AG04450 (cell line): ENCODE data around the gene NOBOX. TPM values are rescaled to one million over a fixed set of nuclear protein-coding genes. Genes with fewer than 3 reads are reported as not detected.

Source experiments
- CTCF ChIA-PET: fragments of 300-600, 350-600 bp; formaldehyde crosslinking; extraction: SDS; loops from one replicate; lab custom pipeline; 2022; ENCODE audit warnings: antibody characterized with exemption, inconsistent platforms; lab: Charles Lee
- POLR2A ChIA-PET: fragments of 350-600 bp; formaldehyde crosslinking; extraction: SDS; loops from one replicate; lab custom pipeline; 2021; ENCODE audit warnings: antibody characterized with exemption, inconsistent platforms; lab: Yijun Ruan, JAX
- DNase-seq: peaks from one replicate; pipeline ENCODE4 v3.0.0-alpha.2; 2011; ENCODE audit warnings: low read depth, low spot score
- H3K27ac ChIP-seq: one replicate; pipeline ENCODE4 v1.5.1; 2012; ENCODE audit warnings: low read depth, low read length, control low read depth
- H3K27me3 ChIP-seq: one replicate; pipeline ENCODE4 v1.6.0; 2012; ENCODE audit warnings: low read length; ENCODE audit not compliant: control insufficient read depth, insufficient read depth
- H3K4me3 ChIP-seq: 2 replicates; pipeline ENCODE4 v1.5.1; 2011; ENCODE audit warnings: mild to moderate bottlenecking, low read depth, low read length, control low read depth
- H3K9me3 ChIP-seq: 2 replicates; pipeline ENCODE4 v1.5.1; 2012; ENCODE audit warnings: low read length; ENCODE audit not compliant: control insufficient read depth, insufficient read depth
- CTCF ChIP-seq: IDR thresholded peaks from 2 replicates; pipeline ENCODE4 v1.5.1; 2011; ENCODE audit warnings: low read depth, low read length, control low read depth, inconsistent platforms
- polyA plus RNA-seq: library from polyadenylated mRNA; depleted of rRNA; stranded (reverse); fragments of >200 nt; gene quantifications from 2 replicates; pipeline ENCODE4 v1.2.3, GENCODE V29; 2011

Gene NOBOX
- polyA plus RNA-seq, 1 experiment = not detected

- no peak for DNase-seq
- Histone ChIP-seq H3K27me3 (no peaks in the 10 kb centered on the region), H3K9me3 (no peaks in the 10 kb centered on the region), H3K4me3 (no peak overlapping the region), H3K27ac (no peak overlapping the region)
- ChIA-PET CTCF (no interaction called here), POLR2A (no interaction called here)
- no peak for TF ChIP-seq CTCF
Observed at GRCh38 chr7:144388950-144389349, 14.5 kb downstream of the NOBOX start.

GRCh38 chr7:144386741-144387140, 16.8 kb downstream of the NOBOX start:
- DNase-seq = no peak
- no peak overlapping the region for H3K27ac ChIP-seq
- no peaks in the 10 kb centered on the region for H3K9me3 ChIP-seq
- no peak for TF ChIP-seq CTCF
- CTCF ChIA-PET = interaction anchor here (0.6 to 1.5 kb wide), 2 partner anchors 209 to 277 kb away, joined by 3 to 4 read pairs; no protein-coding TSS in a partner anchor
- H3K27me3 ChIP-seq = no peaks in the 10 kb centered on the region
- H3K4me3 ChIP-seq = no peak overlapping the region
- POLR2A ChIA-PET = no interaction called here

- TF ChIP-seq CTCF = no peak
- CTCF ChIA-PET = no interaction called here
- DNase-seq = no peak
- POLR2A ChIA-PET = no interaction called here
- Histone ChIP-seq H3K27ac (no peak overlapping the region), H3K9me3 (peaks cover 3% of the 10 kb centered on the region; the same call in 1 of the 2 replicates), H3K4me3 (no peak overlapping the region), H3K27me3 (no peaks in the 10 kb centered on the region)
Observed at GRCh38 chr7:144384555-144385245, 18.8 kb downstream of the NOBOX start.

GRCh38 chr7:144384071-144384470, 19.4 kb downstream of the NOBOX start:
- Histone ChIP-seq H3K27ac (no peak overlapping the region), H3K4me3 (no peak overlapping the region), H3K27me3 (no peaks in the 10 kb centered on the region), H3K9me3 (peaks cover 5% of the 10 kb centered on the region; the same call in 1 of the 2 replicates)
- ChIA-PET POLR2A (no interaction called here), CTCF (no interaction called here)
- TF ChIP-seq CTCF = no peak
- DNase-seq = no peak

GRCh38 chr7:144379776-144380384, 23.6 kb downstream of the NOBOX start:
- Histone ChIP-seq H3K27ac (no peak overlapping the region), H3K4me3 (no peak overlapping the region), H3K27me3 (no peaks in the 10 kb centered on the region), H3K9me3 (peaks cover 11% of the 10 kb centered on the region)
- ChIA-PET CTCF (interaction anchor here (1.7 kb wide), 1 partner anchor 12 kb away, joined by 4 read pairs; no protein-coding TSS in a partner anchor), POLR2A (no interaction called here)
- no peak for DNase-seq
- TF ChIP-seq CTCF = no peak
